ENCODE measurements around the gene GFRA1. TPM values are rescaled to one million over a fixed set of nuclear protein-coding genes. Genes with fewer than 3 reads are reported as not detected.

The GFRA1 gene
- total and polyA plus RNA-seq, 2 of the 8 experiments (the other 6 are each of a cell fraction or from before 2014, with no cell fraction given): 1.1 to 2.0 TPM

DNA sequence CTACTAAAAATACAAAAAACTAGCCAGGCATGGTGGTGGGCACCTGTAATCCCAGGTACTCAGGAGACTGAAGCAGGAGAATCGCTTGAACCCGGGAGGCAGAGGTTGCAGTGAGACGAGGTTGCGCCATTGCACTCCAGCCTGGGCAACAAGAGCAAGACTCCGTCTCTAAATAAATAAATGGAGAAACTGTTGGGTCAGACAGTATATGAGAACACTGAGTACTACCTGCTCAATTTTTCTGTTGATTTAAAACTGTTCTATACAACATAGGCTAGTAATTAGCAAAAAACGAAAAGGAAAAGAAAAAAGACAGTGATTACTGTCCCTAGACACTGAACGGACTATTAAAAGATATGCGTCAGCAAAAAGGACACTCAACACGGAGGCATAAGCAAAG, 26.7 kb downstream of the GFRA1 start (continued):
- TF ChIP-seq JUN (IDR thresholded peaks at IDR 0.05; ENCODE audit: low read depth, low read length): no peak

DNA sequence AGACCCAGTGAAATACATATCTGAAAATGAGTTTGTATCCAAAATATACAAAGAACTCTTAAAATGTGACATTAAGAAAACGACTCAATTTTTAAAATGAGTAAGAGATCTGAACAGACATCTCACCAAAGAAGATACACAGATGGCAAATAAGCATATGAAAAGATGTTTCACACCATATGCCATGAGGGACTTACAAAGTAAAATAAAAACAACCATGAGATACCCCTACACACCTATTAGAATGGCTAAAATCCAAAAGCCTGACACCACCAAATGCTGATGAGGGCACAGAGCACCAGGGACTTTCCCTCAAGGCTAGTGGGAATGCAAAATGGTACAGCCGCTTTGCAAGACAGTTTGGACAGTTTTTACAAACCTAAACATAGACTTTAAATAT, 27.9 kb downstream of the GFRA1 start:
- Histone ChIP-seq H3K4ac (replicated peaks; ENCODE audit: insufficient read length, low read depth, low read length) (no peak overlapping the region), H3K23ac (ENCODE audit: insufficient read length) (no peak overlapping the region), H3K18ac (ENCODE audit: extremely low read depth, low read length) (no peak overlapping the region), H2BK20ac (ENCODE audit: low read length) (no peak overlapping the region), H3K4me3 (ENCODE audit: extremely low read depth in 1 of 4, insufficient read depth in 2 of 4, low read depth in 3 of 4, low read length in 4 of 4) (no peak overlapping the region), H3K4me2 (ENCODE audit: insufficient read depth in 1 of 2, low read depth in 2 of 2, low read length in 2 of 2) (no peak overlapping the region), H2BK15ac (ENCODE audit: low read length) (no peak overlapping the region), H4K8ac (ENCODE audit: extremely low read depth, insufficient read depth, low read length) (no peak overlapping the region), H3K9me3 (ENCODE audit: insufficient read depth in 2 of 2, low read depth in 1 of 2, low read length in 1 of 2) (no peaks in the 10 kb centered on the region), H4K91ac (replicated peaks; ENCODE audit: insufficient read length, low read length) (no peak overlapping the region), H4K20me1 (replicated peaks in 1 of 2; ENCODE audit: control insufficient read depth in 1 of 2, insufficient read depth in 2 of 2, low read length in 2 of 2) (no peaks in the 10 kb centered on the region), H3K27ac (ENCODE audit: low read depth, low read length) (no peak overlapping the region), H2AFZ (ENCODE audit: low read length) (no peak overlapping the region), H3K9ac (replicated peaks in 1 of 4; ENCODE audit: extremely low read depth in 1 of 4, low read depth in 3 of 4, low read length in 3 of 4) (no peak overlapping the region), H3K36me3 (ENCODE audit: control insufficient read depth in 2 of 4, insufficient read depth in 4 of 4, low read length in 3 of 4) (no peaks in the 10 kb centered on the region), H2AK5ac (ENCODE audit: low read depth, low read length) (no peak overlapping the region), H3K23me2 (ENCODE audit: low read depth, low read length) (no peaks in the 10 kb centered on the region), H3K14ac (ENCODE audit: insufficient read length) (no peak overlapping the region), H3K79me1 (ENCODE audit: low read depth, low read length) (no peaks in the 10 kb centered on the region), H3K56ac (replicated peaks; ENCODE audit: insufficient read length, low read depth, low read length) (no peak overlapping the region), H2BK120ac (replicated peaks; ENCODE audit: low read depth, low read length) (no peak overlapping the region), H2BK5ac (ENCODE audit: low read depth, low read length) (no peak overlapping the region), H3K79me2 (ENCODE audit: control insufficient read depth in 1 of 2, insufficient read depth in 2 of 2, low read length in 2 of 2) (no peaks in the 10 kb centered on the region), H4K5ac (ENCODE audit: insufficient read length, low read depth, low read length) (no peak overlapping the region), H3K4me1 (replicated peaks in 1 of 4; ENCODE audit: control insufficient read depth in 3 of 4, insufficient read depth in 4 of 4, low read length in 3 of 4) (no peaks in the 10 kb centered on the region), H2BK12ac (ENCODE audit: low read depth, low read length) (no peak overlapping the region), H3K27me3 (replicated peaks in 1 of 4; ENCODE audit: control insufficient read depth in 3 of 4, extremely low read depth in 1 of 4, insufficient read depth in 3 of 4, low read length in 3 of 4) (no peaks in the 10 kb centered on the region)
- no peak for DNase-seq (ENCODE audit: low read depth in 1 of 2, low spot score in 2 of 2)
- ChIA-PET POLR2A (ENCODE audit: partially characterized antibody) (no interaction called here), CTCF (ENCODE audit: partially characterized antibody) (no interaction called here)
- no peak for TF ChIP-seq HDAC2 (IDR thresholded peaks at IDR 0.05; ENCODE audit: borderline replicate concordance in 1 of 2, low read depth in 2 of 2, low read length in 2 of 2)
- TF ChIP-seq SIRT6 (IDR thresholded peaks at IDR 0.05; ENCODE audit: low read length): no peak
- no peak for TF ChIP-seq TAF7 (optimal IDR thresholded peaks at IDR 0.05; ENCODE audit: borderline replicate concordance, low read depth, low read length)
- no peak for FAIRE-seq
- WGBS, 2 experiments (ENCODE audit: extremely low coverage in 1 of 2, insufficient coverage in 1 of 2, insufficient read length in 1 of 2, insufficient replicate concordance in 2 of 2, low coverage in 1 of 2, low lambda C conversion rate in 2 of 2, missing lambda C conversion rate in 1 of 2): 87% methylated on average over 2 of the region's 2 CpGs; no CpG with 5 or more reads in 1 of the 2 experiments
